Ureter (tissue), 1 donor: Measurements from ENCODE around the gene CXorf38. TPM values are rescaled to one million over a fixed set of nuclear protein-coding genes. Genes with fewer than 3 reads are reported as not detected.

Experiments
- DNase-seq: peaks from one replicate; pipeline ENCODE4 v3.0.0-alpha.2; 2020; ENCODE audit warnings: low spot score
- total RNA-seq: library from RNA; stranded (reverse); gene quantifications from one replicate; pipeline ENCODE4 v1.2.4, GENCODE V29; 2023
- donor health status: DM: yes; HTN: yes; CAD: no.

The CXorf38 gene, protein sequence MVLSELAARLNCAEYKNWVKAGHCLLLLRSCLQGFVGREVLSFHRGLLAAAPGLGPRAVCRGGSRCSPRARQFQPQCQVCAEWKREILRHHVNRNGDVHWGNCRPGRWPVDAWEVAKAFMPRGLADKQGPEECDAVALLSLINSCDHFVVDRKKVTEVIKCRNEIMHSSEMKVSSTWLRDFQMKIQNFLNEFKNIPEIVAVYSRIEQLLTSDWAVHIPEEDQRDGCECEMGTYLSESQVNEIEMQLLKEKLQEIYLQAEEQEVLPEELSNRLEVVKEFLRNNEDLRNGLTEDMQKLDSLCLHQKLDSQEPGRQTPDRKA
- 23.1 TPM for total RNA-seq

DNA sequence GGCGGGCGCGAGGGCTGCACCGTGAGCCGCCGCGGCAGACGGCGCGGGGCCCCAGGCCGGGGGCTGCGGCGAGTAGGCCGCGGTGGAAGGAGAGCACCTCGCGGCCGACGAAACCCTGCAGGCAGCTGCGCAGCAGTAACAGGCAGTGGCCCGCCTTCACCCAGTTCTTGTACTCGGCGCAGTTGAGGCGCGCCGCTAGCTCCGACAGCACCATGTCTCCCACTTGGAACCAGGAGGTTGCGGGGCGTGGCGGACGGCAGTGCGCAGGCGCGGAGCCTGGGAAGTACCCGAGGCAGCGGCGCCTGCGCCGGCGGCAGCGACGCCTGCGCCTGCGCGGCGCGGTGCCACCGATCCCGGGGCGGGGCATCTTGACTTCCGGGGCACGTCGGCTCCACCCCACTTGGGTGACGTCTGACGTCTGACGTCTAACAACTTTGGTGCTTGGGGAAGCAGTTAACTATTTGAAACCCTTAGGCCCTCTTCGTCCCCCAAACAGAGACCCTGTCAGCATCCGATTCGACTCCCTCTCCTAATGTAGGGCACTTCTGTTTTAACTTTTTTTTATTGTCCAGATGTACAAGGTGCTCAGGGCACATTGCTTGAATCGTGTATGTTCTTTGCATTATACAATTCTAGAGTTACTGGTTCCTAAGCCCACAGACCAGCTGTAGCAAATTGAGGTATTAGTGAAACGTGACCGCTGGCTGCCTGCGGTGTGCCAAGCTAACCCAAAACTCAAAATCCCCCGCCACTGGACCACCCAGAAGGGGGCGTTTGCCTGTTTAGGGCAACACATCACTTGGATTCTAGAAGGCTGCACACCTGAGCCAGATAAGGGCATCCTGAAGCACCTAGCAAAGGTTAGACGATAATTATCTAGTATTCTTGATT, at the start of gene CXorf38:
CXorf38 (minus strand) TSS at position 255 of the 891 bp plus-strand sequence; CDS start at position 214, 41 bp downstream.
- peak; percentile 94 for DNase-seq

DNA sequence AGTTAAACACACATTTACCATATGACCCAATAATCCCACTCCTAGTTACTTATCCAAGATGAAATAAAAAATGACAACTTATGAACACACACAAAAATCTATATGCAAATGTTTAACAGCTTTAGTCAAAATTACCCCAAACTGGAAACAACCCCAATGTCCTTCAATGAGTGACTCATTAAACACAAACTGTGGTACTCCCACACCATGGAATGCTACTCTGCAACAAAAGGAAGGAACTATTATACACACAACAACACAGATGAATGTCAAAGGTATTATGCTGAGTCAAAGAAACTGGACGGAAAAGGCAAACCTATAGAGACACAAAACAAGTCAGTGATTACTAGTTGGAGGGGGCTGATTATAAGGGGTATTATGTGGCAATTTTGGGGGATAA, 47.4 kb upstream of the CXorf38 start:
- DNase-seq = no peak

DNA sequence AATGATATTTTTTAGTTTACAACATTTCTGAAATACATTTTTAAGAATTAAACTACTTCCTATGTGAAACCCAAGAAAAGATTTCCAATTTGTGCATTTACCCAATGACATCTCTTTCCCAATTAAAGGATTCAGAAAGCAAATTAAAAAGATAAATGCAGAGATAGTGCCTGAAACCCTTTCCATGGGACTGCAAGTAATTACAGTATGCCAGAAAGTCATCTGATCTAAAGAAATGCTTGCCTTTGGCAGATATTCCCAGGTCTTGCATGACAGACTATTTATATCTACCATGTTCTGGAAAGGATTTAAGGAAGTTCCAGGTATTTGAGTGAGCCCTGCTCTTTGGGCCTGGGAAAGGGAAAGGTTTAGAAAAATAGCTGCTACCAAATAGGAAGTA, 41.6 kb upstream of the CXorf38 start:
- DNase-seq = no peak

DNA sequence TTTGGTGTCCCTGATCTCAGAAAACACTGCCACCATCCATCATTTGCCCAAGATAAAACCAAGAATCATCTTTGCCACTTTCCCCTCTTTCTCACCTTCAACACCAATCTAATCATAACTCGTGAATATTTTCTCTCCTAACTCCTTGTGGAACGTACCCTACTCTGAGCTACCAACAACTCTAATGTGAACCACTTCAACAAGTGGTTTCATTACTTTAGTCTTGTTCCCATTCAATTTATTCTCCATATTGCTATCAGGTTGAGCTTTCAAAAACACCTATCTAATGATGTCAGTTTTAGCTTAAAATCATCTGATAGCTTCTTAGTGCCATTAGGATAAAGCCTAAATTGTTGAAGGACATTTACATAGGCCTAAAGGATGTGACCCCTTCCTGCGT, 39.8 kb upstream of the CXorf38 start:
- no peak for DNase-seq

DNA sequence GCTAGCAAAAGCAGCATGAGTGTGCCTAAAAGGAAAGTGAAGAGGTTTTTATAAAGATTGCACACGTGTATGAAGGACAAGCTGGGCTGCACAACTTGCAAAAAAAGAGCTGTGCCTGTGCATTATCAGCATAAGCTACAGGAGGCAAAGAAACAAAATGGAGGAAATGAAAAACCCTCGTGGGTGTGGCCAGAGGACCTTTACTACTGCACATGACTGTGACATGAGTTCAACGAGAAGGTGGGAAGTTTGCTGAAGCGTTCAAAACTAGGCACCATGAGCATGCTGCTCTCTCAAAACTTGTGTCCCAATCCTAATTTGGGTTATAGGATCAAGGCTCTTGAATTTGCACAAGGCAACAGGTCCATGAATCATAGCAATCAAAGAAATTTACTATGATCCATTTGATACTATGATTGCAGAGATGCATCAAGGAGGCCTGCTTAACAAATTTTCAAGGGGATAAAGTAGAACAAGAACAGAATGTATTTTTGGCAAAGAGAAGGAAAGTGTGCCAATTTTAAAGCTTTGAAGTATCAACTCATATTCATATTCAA, 38.1 kb upstream of the CXorf38 start:
- DNase-seq = no peak

DNA sequence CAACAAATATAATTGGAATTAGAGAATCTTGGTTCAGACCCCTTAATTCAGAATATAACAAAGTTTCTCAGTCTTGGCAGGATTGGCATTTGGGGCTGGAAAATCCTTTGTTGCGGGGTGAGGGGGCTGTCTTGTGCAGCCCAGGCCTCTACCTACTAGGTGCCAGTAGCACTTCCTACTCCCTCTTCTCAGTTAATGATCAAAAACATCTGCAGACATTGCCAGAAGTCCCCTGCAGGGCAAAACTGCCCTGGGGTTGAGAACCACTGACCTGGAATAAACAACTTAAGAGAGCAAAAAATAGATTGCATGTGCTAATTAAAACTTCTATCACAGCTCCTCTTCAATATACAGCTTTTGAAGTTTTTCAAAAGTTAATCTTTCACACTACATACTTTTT, 36.7 kb upstream of the CXorf38 start:
- no peak for DNase-seq

- no peak for DNase-seq
Observed at GRCh38 chrX:40683245-40683644, 35.9 kb upstream of the CXorf38 start.

DNA sequence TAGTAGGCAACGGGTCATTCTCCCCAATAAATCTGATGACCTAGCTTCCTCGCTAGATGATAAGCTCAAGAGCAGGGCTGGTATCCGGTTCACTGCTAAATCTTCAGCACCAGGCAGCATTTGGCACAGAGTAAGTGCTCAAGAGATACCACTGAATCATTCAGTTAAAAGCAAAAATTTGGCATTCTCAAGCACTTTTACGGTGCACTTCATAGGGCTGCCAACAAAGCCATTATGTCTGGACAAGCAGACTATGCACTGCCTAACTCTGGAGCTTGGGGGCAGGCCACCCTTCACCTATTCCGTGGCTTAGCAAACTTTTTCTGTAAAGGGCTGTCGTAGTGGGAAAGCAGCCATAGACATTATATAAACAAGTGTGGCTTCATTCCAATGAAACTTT, 23.8 kb upstream of the CXorf38 start:
- DNase-seq = no peak

GRCh38 chrX:40663880-40664630, 16.7 kb upstream of the CXorf38 start:
- no peak for DNase-seq

GRCh38 chrX:40663078-40663740, 15.8 kb upstream of the CXorf38 start:
- no peak for DNase-seq

- no peak for DNase-seq
Observed at GRCh38 chrX:40661489-40661888, 14.1 kb upstream of the CXorf38 start.

GRCh38 chrX:40660381-40660780, 13.0 kb upstream of the CXorf38 start:
- DNase-seq = no peak

GRCh38 chrX:40653535-40653934, 6.2 kb upstream of the CXorf38 start:
- DNase-seq = no peak

- no peak for DNase-seq
Observed at GRCh38 chrX:40652664-40653063, 5.3 kb upstream of the CXorf38 start.

- peak; percentile 80 for DNase-seq
Observed at GRCh38 chrX:40651620-40652223, 4.4 kb upstream of the CXorf38 start.

GRCh38 chrX:40646489-40647306, 663 bp downstream of the CXorf38 start:
- peak; percentile 47 for DNase-seq

- DNase-seq = peak; percentile 72
Observed at GRCh38 chrX:40644821-40645358, 2.5 kb downstream of the CXorf38 start.

- DNase-seq = no peak
Observed at GRCh38 chrX:40644176-40644575, 3.2 kb downstream of the CXorf38 start.

DNA sequence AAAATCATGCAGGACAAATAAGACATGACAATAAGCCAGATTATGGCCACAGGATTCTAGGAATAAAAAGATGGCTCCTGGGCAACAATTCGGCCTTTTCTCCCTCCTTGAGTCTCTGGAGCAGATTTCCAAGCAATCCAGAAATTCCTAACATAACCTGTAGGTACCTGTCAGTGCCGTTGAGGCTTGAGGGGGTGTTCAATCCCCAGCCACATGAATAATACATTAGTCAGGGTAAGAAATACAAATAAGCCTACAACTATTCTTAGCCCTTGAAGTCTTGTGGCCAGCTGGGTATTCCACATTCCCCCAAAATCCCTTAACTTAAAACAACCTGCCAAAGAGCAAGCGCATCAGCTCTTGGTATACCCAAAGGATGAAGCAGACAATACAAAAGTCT, 9.7 kb downstream of the CXorf38 start:
- no peak for DNase-seq

GRCh38 chrX:40632199-40632598, 15.2 kb downstream of the CXorf38 start:
- DNase-seq = no peak
